A549 treated with dexamethasone at 1 μM for 4 hours (cell line): ENCODE measurements around the gene DAZ3. TPM values are rescaled to one million over a fixed set of nuclear protein-coding genes. Genes with fewer than 3 reads are reported as not detected.

ENCODE experiments used
- total RNA-seq: library from RNA; stranded (reverse); fragments of 200-300 nt; extraction: Qiagen RNA extraction; gene quantifications from 5 replicates; pipeline ENCODE4 v1.2.3, GENCODE V29; 2022

DAZ3 gene, protein sequence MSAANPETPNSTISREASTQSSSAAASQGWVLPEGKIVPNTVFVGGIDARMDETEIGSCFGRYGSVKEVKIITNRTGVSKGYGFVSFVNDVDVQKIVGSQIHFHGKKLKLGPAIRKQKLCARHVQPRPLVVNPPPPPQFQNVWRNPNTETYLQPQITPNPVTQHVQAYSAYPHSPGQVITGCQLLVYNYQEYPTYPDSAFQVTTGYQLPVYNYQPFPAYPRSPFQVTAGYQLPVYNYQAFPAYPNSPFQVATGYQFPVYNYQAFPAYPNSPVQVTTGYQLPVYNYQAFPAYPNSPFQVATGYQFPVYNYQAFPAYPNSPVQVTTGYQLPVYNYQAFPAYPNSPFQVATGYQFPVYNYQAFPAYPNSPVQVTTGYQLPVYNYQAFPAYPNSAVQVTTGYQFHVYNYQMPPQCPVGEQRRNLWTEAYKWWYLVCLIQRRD
- total RNA-seq: not detected in 5 replicates

GRCh38 chrY:24813293-24813692, at the start of gene DAZ3:
Gene DAZ3, minus strand, starts transcription at chrY:24813393. Its CDS starts 208 bp downstream, at chrY:24813185.

DNA sequence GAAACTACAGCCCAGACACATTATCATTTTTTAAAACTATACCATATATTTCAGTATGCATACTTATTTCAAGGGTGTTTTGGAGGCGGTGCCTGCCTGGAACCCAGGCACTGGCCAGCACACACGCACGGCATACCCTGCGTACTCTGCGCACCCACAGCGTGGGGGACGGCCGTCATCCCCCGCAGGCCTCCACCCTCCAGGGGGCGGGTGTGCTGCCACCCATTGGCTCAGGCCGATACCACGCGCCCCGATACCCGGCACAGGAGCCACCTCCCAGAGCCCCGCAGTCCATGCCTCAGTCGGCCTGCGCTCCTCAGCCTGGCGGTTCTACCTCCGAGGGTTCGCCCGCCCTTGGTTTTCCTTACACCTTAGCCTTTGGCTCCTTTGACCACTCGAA, 20.4 kb upstream of the DAZ3 start, which contains the start of gene DAZ4:
DAZ4 (plus strand) TSS at position 301 of the 400 bp plus-strand sequence. CDS start 208 bp downstream, outside the sequence.

Other genes with a start within 250 kb of the DAZ3 start
- not detected in 5 replicates for gene BPY2B, start 195.4 kb downstream of the DAZ3 start, total RNA-seq
- gene DAZ4, start 20.5 kb upstream of the DAZ3 start, total RNA-seq: not detected in 5 replicates
- gene BPY2C, start 238.7 kb upstream of the DAZ3 start, total RNA-seq: not detected in 5 replicates